ENCODE results near the gene PLCB2.

- TF ChIP-seq EP300 (IDR thresholded peaks at IDR 0.05; ENCODE audit: borderline replicate concordance) (no peak), NFIC (IDR thresholded peaks at IDR 0.05) (no peak), RAD21 (IDR thresholded peaks at IDR 0.05; ENCODE audit: low read depth) (no peak), TAF1 (IDR thresholded peaks at IDR 0.05; ENCODE audit: low read depth) (no peak)
- TF ChIP-seq, protein P1, sequence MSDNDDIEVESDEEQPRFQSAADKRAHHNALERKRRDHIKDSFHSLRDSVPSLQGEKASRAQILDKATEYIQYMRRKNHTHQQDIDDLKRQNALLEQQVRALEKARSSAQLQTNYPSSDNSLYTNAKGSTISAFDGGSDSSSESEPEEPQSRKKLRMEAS (IDR thresholded peaks at IDR 0.05) = no peak
Measured at GRCh38 chr15:40295297-40295696, 12.4 kb downstream of the PLCB2 start.
